Activated CD4-positive, CD25-positive, alpha-beta regulatory T cell treated with anti-CD3 and anti-CD28 coated beads, Interleukin-2, amount 50 U/mL, for 16 hours (primary cell): ENCODE results near the gene THSD4.

Experiments used
- DNase-seq: peaks from one replicate; pipeline ENCODE4 v3.0.0-alpha.2; 2020; ENCODE audit warnings: low read depth, low spot score

THSD4 gene

GRCh38 chr15:71223516-71223915 lies 108.2 kb downstream of the THSD4 start:
- DNase-seq: no peak

- no peak for DNase-seq
Observed at GRCh38 chr15:71224024-71224423, 108.8 kb downstream of the THSD4 start.

- DNase-seq: no peak
Observed at GRCh38 chr15:71225851-71226250, 110.6 kb downstream of the THSD4 start.

GRCh38 chr15:71226536-71227455 lies 111.5 kb downstream of the THSD4 start:
- no peak for DNase-seq

- DNase-seq: no peak
Observed at GRCh38 chr15:71228403-71228802, 113.1 kb downstream of the THSD4 start.

GRCh38 chr15:71230303-71230702 lies 115.0 kb downstream of the THSD4 start:
- no peak for DNase-seq

GRCh38 chr15:71231758-71232157 lies 116.5 kb downstream of the THSD4 start:
- DNase-seq: no peak

- DNase-seq: no peak
Observed at GRCh38 chr15:71232411-71232810, 117.1 kb downstream of the THSD4 start.

GRCh38 chr15:71237456-71238188 lies 122.4 kb downstream of the THSD4 start:
- DNase-seq: no peak

- DNase-seq: no peak
Observed at GRCh38 chr15:71238926-71239325, 123.7 kb downstream of the THSD4 start.

GRCh38 chr15:71239592-71240364 lies 124.5 kb downstream of the THSD4 start:
- DNase-seq: no peak

GRCh38 chr15:71242292-71242691 lies 127.0 kb downstream of the THSD4 start:
- DNase-seq: no peak

- no peak for DNase-seq
Observed at GRCh38 chr15:71244250-71244649, 129.0 kb downstream of the THSD4 start.

GRCh38 chr15:71245588-71245987 lies 130.3 kb downstream of the THSD4 start:
- DNase-seq: no peak

GRCh38 chr15:71248386-71248785 lies 133.1 kb downstream of the THSD4 start:
- DNase-seq: no peak

GRCh38 chr15:71249986-71250385 lies 134.7 kb downstream of the THSD4 start:
- DNase-seq: no peak

GRCh38 chr15:71250936-71251583 lies 135.8 kb downstream of the THSD4 start:
- no peak for DNase-seq

GRCh38 chr15:71251584-71252043 lies 136.3 kb downstream of the THSD4 start:
- no peak for DNase-seq

- no peak for DNase-seq
Observed at GRCh38 chr15:71252044-71252739, 136.9 kb downstream of the THSD4 start.

GRCh38 chr15:71252740-71253047 lies 137.4 kb downstream of the THSD4 start:
- DNase-seq: no peak

- no peak for DNase-seq
Observed at GRCh38 chr15:71254491-71254890, 139.2 kb downstream of the THSD4 start.
